B cell (primary cell): Measurements from ENCODE around the gene ZNF319.

ENCODE experiments used
- EZH2 ChIP-seq: IDR thresholded peaks from 2 replicates; pipeline ENCODE4 v1.6.1; 2012; ENCODE audit warnings: borderline replicate concordance, low read depth, mild to moderate bottlenecking, moderate library complexity, low read length; ENCODE audit not compliant: insufficient read depth, poor library complexity, severe bottlenecking
- TF ChIP-seq, protein P1 (sequence below): fragments of 200-600 bp; IDR thresholded peaks from one replicate; pipeline ENCODE4 v1.8.0; 2022; ENCODE audit warnings: antibody characterized with exemption, mild to moderate bottlenecking

DNA sequence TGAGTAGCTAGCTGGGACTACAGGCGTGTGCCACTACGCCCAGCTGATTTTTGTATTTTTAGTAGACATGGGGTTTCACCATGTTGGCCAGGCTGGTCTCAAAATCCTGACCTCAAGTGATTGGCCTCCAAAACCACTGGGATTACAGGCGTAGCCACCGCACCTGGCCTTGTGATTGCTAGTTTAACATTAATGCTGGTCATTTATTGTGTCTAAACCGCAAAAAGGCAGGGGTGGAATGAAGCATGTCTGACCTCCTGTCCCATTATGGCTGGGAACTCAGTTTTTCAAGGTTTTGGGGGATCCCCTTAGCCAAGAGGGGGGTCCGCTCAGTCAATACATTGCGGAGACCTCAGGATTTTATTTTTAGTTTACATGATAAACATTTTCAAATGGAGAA, 18.8 kb downstream of the ZNF319 start:
- TF ChIP-seq, protein P1, sequence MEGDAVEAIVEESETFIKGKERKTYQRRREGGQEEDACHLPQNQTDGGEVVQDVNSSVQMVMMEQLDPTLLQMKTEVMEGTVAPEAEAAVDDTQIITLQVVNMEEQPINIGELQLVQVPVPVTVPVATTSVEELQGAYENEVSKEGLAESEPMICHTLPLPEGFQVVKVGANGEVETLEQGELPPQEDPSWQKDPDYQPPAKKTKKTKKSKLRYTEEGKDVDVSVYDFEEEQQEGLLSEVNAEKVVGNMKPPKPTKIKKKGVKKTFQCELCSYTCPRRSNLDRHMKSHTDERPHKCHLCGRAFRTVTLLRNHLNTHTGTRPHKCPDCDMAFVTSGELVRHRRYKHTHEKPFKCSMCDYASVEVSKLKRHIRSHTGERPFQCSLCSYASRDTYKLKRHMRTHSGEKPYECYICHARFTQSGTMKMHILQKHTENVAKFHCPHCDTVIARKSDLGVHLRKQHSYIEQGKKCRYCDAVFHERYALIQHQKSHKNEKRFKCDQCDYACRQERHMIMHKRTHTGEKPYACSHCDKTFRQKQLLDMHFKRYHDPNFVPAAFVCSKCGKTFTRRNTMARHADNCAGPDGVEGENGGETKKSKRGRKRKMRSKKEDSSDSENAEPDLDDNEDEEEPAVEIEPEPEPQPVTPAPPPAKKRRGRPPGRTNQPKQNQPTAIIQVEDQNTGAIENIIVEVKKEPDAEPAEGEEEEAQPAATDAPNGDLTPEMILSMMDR = no peak
- no peak for TF ChIP-seq EZH2
